Adrenal gland (tissue), 12 donors: ENCODE measurements around the gene COL19A1. TPM values are rescaled to one million over a fixed set of nuclear protein-coding genes. Genes with fewer than 3 reads are reported as not detected.

ENCODE experiments used
- DNase-seq, 7 donors: peaks; one replicate each; pipeline ENCODE4 v3.0.0-alpha.2; 2019 to 2020
- H3K27ac ChIP-seq, 5 donors: fragments of 200-600 bp; sonication (generic) in 4 of 5; 1 replicate in 3 of 5; 2 replicates in 2 of 5; pipeline versions ENCODE4 v1.5.1 to v1.8.0; 2016 to 2020; ENCODE audit warnings: mild to moderate bottlenecking in 1 of 5
- H3K27me3 ChIP-seq: fragments of 200-600 bp; 2 replicates; pipeline ENCODE4 v1.8.0; 2021
- H3K36me3 ChIP-seq, 2 donors: fragments of 200-600 bp; replicated peaks in 1 of 2; 1 replicate in 1 of 2; 2 replicates in 1 of 2; pipeline versions ENCODE4 v1.5.1 to v1.8.0; 2018 to 2022
- H3K4me1 ChIP-seq, 2 donors: fragments of 200-600 bp; replicated peaks in 1 of 2; 1 replicate in 1 of 2; 2 replicates in 1 of 2; pipeline versions ENCODE4 v1.5.1 to v1.8.0; 2018 to 2021
- H3K4me3 ChIP-seq, 4 donors: fragments of 200-600 bp; sonication (generic) in 3 of 4; one replicate each; pipeline ENCODE4 v1.5.1; 2016 to 2018
- H3K9me3 ChIP-seq, 3 donors: fragments of 200-600 bp; sonication (generic) in 1 of 3; replicated peaks in 1 of 3; 1 replicate in 2 of 3; 2 replicates in 1 of 3; pipeline versions ENCODE4 v1.5.1 to v1.8.0; 2016 to 2021
- POLR2A ChIP-seq, 2 donors: fragments of 450-650 bp; IDR thresholded peaks; one replicate each; pipeline ENCODE4 v1.6.1; 2017; ENCODE audit warnings: antibody characterized with exemption in 2 of 2, mild to moderate bottlenecking in 2 of 2, moderate library complexity in 1 of 2
- WGBS, 4 donors: extraction: QIAGEN DNeasy Blood & Tissue Kit in 2 of 4; methylation state at CpG; one replicate each; pipeline versions ENCODE4 v1.1.5 to v1.1.7; 2013 to 2017; 5-methylcytosine and 5-hydroxymethylcytosine counted together
- intact Hi-C, 2 donors: fragments of 100-400 bp; cut with DNase I; formaldehyde crosslinking; loops; one replicate each; pipeline versions ENCODE4 v1.14.1 to v1.15.0; 2022 to 2023
- polyA plus RNA-seq, 3 donors: library from polyadenylated mRNA; stranded (reverse); fragments of 200-250 nt in 2 of 3; fragments of 350-450 nt in 1 of 3; fragmentation: Illumina TruSeq in 1 of 3; extraction: RNeasy Lipid Tissue Mini Kit (QIAGEN cat#74804) in 1 of 3; gene quantifications; one replicate each; pipeline ENCODE4 v1.2.3, GENCODE V29; 2013 to 2014
- total RNA-seq, 9 donors: library from RNA; depleted of rRNA in 4 of 9; stranded (reverse); fragments of >200 nt in 4 of 9; fragments of 120-200 nt in 1 of 9; fragmentation: NEBNext Ultra II Directional in 1 of 9; extraction: Animal tissue kit (Norgen Biotek cat#: 25700) in 1 of 9; gene quantifications; one replicate each; pipeline versions ENCODE4 v1.1.0 to v1.2.4, GENCODE V29; 2013 to 2023
- TF ChIP-seq, protein P1 (sequence below), 6 experiments: fragments of 450-650 bp in 4 of 6; fragments of 200-600 bp in 2 of 6; sonication (generic) in 1 of 6; IDR thresholded peaks; 1 replicate in 5 of 6; 2 replicates in 1 of 6; pipeline versions ENCODE4 v1.5.1 to v1.8.0; 2016 to 2021; ENCODE audit warnings: antibody characterized with exemption in 6 of 6, mild to moderate bottlenecking in 2 of 6, moderate library complexity in 1 of 6
- donor health status: healthy with polysubstance abuse.
- donor health status: Bipolar disorder and iron deficiency.
- donor health status: DM: yes; HTN: yes; CAD: no.
- donor health status: DM: no; HTN: no; CAD: no.
- donor health status: DM: no; HTN: no; CAD: no.
- donor health status: DM: yes; HTN: yes; CAD: no.

COL19A1 gene
- total and polyA plus RNA-seq, 12 donors: under 0.01 to 0.32 (median 0.11) TPM; not detected in 5

DNA sequence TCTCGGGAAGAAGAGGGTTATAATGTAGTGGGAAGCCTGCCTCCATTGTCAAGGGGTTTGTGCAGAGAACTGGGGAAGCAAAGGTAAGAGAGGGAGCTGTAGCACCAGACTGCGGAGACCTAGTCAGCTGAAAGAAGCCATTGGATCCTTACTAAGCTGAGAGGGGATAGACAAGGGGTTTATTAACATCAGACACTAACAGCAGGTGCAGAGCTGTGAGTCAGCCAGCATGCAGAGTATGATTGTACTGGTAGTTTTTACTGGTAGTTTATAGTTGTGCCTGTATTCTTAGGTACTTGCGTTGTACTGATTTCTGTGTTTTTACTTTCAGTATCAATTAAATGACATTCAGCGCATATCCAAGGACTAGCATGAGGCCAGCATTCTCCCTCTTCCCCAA is 17.8 kb upstream of the COL19A1 start:
- Histone ChIP-seq H3K4me3 (no peak overlapping the region), H3K27ac (no peak overlapping the region), H3K9me3 (no peaks in the 10 kb centered on the region), H3K4me1 (no peaks in the 10 kb centered on the region), H3K36me3 (no peaks in the 10 kb centered on the region), H3K27me3 (no peaks in the 10 kb centered on the region)
- TF ChIP-seq, protein P1, sequence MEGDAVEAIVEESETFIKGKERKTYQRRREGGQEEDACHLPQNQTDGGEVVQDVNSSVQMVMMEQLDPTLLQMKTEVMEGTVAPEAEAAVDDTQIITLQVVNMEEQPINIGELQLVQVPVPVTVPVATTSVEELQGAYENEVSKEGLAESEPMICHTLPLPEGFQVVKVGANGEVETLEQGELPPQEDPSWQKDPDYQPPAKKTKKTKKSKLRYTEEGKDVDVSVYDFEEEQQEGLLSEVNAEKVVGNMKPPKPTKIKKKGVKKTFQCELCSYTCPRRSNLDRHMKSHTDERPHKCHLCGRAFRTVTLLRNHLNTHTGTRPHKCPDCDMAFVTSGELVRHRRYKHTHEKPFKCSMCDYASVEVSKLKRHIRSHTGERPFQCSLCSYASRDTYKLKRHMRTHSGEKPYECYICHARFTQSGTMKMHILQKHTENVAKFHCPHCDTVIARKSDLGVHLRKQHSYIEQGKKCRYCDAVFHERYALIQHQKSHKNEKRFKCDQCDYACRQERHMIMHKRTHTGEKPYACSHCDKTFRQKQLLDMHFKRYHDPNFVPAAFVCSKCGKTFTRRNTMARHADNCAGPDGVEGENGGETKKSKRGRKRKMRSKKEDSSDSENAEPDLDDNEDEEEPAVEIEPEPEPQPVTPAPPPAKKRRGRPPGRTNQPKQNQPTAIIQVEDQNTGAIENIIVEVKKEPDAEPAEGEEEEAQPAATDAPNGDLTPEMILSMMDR (IDR thresholded peaks at IDR 0.05): no peak
- no peak for DNase-seq
- WGBS, 4 donors: 70 to 80% (median 78%) methylated on average over 4 of the region's 4 CpGs
- intact Hi-C loops: no loop called here

DNA sequence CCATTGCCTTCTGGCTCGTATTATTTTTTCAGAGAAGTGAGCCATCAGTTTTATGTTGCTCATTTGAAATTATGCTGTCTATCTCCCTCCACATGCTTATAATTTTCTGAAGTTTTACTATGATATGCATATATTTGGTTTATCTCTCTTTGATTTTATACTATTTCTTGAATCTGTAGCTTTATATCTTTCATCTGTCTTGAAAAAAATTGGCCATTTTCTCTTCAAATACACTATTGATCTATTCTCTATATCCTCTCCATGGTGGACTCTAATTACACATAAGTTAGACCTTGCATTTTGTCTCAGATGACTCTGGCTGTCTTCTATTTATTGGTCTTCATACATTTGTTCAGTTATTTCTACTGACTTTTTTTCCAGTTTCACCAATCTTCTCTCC is 13.7 kb upstream of the COL19A1 start:
- H3K4me1 ChIP-seq: no peaks in the 10 kb centered on the region
- H3K9me3 ChIP-seq: no peaks in the 10 kb centered on the region
- no peak for DNase-seq
- no peaks in the 10 kb centered on the region for H3K36me3 ChIP-seq
- no peaks in the 10 kb centered on the region for H3K27me3 ChIP-seq
- no peak overlapping the region for H3K27ac ChIP-seq
- WGBS, 4 donors: 29 to 64% (median 40%) methylated on average over 1 of the region's 1 CpG
- intact Hi-C loops: no loop called here
- H3K4me3 ChIP-seq: no peak overlapping the region
- TF ChIP-seq POLR2A (IDR thresholded peaks at IDR 0.05): no peak
- TF ChIP-seq, protein P1 (IDR thresholded peaks at IDR 0.05): no peak

DNA sequence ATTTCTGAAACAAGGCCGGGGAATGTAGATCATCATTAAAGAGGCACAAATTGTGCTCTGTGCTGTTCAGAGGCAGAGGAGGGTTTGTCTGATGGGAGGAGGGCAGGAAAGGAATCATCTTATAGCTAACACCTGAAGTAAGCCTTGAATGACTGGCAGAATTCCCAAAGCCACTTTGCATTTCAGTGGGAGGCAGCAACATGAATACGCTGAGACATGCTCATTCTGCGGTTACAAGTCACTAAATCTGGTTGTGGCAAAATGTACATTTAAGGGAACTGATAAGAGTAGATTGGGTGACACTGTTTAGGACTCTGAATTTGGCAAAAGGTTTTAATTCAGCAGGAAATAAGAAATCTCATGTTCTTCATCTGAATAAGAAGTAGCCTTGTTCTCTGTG is 4.4 kb upstream of the COL19A1 start:
- no peak for TF ChIP-seq POLR2A (IDR thresholded peaks at IDR 0.05)
- TF ChIP-seq, protein P1 (IDR thresholded peaks at IDR 0.05): no peak
- Histone ChIP-seq H3K36me3 (no peaks in the 10 kb centered on the region), H3K27ac (no peak overlapping the region), H3K27me3 (peaks cover 11% of the 10 kb centered on the region), H3K4me3 (no peak overlapping the region), H3K9me3 (no peaks in the 10 kb centered on the region), H3K4me1 (peaks cover 0 to 10% of the 10 kb centered on the region in 2 donors)
- no peak for DNase-seq
- 84 to 94% (median 91%) methylated on average over 3 of the region's 3 CpGs for WGBS, 4 donors
- intact Hi-C loops: no loop called here

DNA sequence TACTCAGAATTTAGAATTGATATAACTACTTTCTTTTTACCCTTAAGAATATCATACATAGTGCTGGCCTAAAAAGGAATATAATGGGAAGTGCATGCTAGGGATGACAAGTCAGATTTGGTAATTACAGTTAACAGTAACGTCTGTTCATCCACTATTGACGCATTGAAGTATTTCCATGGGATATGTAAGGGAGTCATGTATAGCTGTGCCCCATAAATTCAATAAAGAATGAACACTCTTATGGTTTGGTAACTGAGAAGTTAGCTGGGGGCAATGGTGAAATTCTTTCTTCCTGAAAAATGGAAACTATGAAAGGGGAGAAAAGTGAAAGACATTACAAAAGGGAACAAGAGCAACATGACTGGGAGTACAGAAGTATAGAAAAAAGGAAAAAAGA is 2.6 kb upstream of the COL19A1 start:
- Histone ChIP-seq H3K4me1 (peaks cover 0 to 10% of the 10 kb centered on the region in 2 donors), H3K36me3 (no peaks in the 10 kb centered on the region), H3K27me3 (peaks cover 10% of the 10 kb centered on the region), H3K27ac (no peak overlapping the region), H3K4me3 (no peak overlapping the region), H3K9me3 (no peaks in the 10 kb centered on the region)
- DNase-seq: no peak
- no peak for TF ChIP-seq POLR2A (IDR thresholded peaks at IDR 0.05)
- TF ChIP-seq, protein P1 (IDR thresholded peaks at IDR 0.05): no peak
- WGBS, 4 donors: 85 to 96% (median 92%) methylated on average over 2 of the region's 2 CpGs
- intact Hi-C loops: no loop called here
